CD4-positive, alpha-beta T cell treated with Interleukin-10 for 1 hour (primary cell): ENCODE results near the gene ZNF385A.
"Not testable (repeated sequence)": the region's sequence is repeated elsewhere in the genome, so short reads cannot be mapped to it uniquely, and the experiment has no call there.

Experiments used
- DNase-seq: peaks from one replicate; pipeline ENCODE4 v3.0.0-alpha.2; 2020

The ZNF385A gene

GRCh38 chr12:54372113-54372806 is 12.3 kb downstream of the ZNF385A start:
- no peak for DNase-seq

GRCh38 chr12:54371328-54372112 is 13.0 kb downstream of the ZNF385A start:
- no peak for DNase-seq

GRCh38 chr12:54370171-54370730 is 14.3 kb downstream of the ZNF385A start:
- DNase-seq = peak; percentile 38

- no peak for DNase-seq
These were observed 14.9 kb downstream of the ZNF385A start for GRCh38 chr12:54369597-54370131.

GRCh38 chr12:54368709-54369596 is 15.6 kb downstream of the ZNF385A start:
- DNase-seq = peak; percentile 90

GRCh38 chr12:54368025-54368708 is 16.4 kb downstream of the ZNF385A start:
- no peak for DNase-seq

- DNase-seq = peak; percentile 29
These were observed 20.1 kb downstream of the ZNF385A start, which contains the start of gene GPR84 for GRCh38 chr12:54364413-54364812. GPR84 (minus strand) TSS chr12:54364486; CDS start chr12:54363851, 635 bp downstream.

- no peak for DNase-seq
These were observed 20.9 kb downstream of the ZNF385A start for GRCh38 chr12:54363618-54364017.

GRCh38 chr12:54363047-54363446 is 21.5 kb downstream of the ZNF385A start:
- no peak for DNase-seq

GRCh38 chr12:54360717-54361456 is 23.6 kb downstream of the ZNF385A start:
- DNase-seq = peak; percentile 50

- DNase-seq = no peak
These were observed 24.7 kb downstream of the ZNF385A start for GRCh38 chr12:54359762-54360351.

GRCh38 chr12:54358945-54359761 is 25.4 kb downstream of the ZNF385A start:
- DNase-seq = peak; percentile 98

- peak; percentile 61 for DNase-seq
These were observed 26.2 kb downstream of the ZNF385A start for GRCh38 chr12:54358191-54358944.

GRCh38 chr12:54357506-54358190 is 26.9 kb downstream of the ZNF385A start:
- no peak for DNase-seq

GRCh38 chr12:54356951-54357356 is 27.6 kb downstream of the ZNF385A start:
- DNase-seq = no peak

GRCh38 chr12:54356228-54356627 is 28.3 kb downstream of the ZNF385A start:
- DNase-seq = no peak

GRCh38 chr12:54355104-54355815 is 29.3 kb downstream of the ZNF385A start:
- DNase-seq = no peak

- not testable (repeated sequence) for DNase-seq
These were observed 30.3 kb downstream of the ZNF385A start for GRCh38 chr12:54354271-54354670.
